ENCODE measurements around the gene CDK2AP2.

DNA sequence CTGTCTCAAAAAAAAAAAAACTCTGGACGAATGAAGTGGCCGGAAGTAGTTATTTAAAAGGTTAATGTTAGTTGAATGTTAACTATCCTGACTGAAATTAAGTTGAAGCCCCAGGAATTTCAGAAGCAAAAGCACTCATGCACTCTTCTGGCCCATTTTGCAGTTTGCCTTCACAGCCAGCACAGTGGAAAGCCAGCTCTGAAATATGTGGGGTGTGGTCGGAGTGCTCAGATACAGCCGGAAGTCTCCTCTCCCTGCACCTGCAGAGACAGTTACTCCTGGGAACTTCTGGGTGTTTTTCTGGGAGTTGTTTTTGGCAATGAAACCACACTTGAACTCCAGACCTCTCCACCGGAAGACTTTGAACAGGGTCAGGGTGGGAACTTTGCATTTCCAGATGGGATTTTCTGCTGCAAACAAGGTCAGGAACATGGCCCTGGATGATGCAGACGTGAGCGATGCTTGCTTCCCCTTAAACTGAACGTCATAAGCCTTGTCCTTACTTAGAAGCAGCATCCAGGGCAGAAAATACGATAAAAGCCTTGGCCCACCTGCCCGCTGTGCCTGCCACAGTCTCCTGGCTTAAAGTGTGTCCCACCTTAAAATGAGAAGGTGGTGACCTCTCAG, 36.8 kb upstream of the CDK2AP2 start:
- TF ChIP-seq CTCF (conservative IDR thresholded peaks at IDR 0.05; ENCODE audit: low read length) (no peak), EZH2phosphoT487 (IDR thresholded peaks at IDR 0.05; ENCODE audit: borderline replicate concordance) (no peak)

All from Loucy (cell line).